Adipocyte (in vitro differentiated cells): ENCODE data around the gene UQCRHL.
A peak's percentile ranks its signal among the peaks of the same experiment; 100 is the strongest.
"Not testable (repeated sequence)": the region's sequence is repeated elsewhere in the genome, so short reads cannot be mapped to it uniquely, and the experiment has no call there.

ENCODE experiments used
- DNase-seq: peaks from one replicate; pipeline ENCODE4 v3.0.0-alpha.2; 2015; ENCODE audit warnings: low read depth
- H3K27me3 ChIP-seq: replicated peaks from 2 replicates; pipeline ENCODE4 v1.7.0; 2013; ENCODE audit warnings: mild to moderate bottlenecking, low read length, moderate library complexity; ENCODE audit not compliant: control insufficient read depth, insufficient read depth
- H3K36me3 ChIP-seq: 2 replicates; pipeline ENCODE4 v1.7.0; 2013; ENCODE audit warnings: low read length, mild to moderate bottlenecking, moderate library complexity; ENCODE audit not compliant: control insufficient read depth, insufficient read depth, severe bottlenecking
- H3K4me1 ChIP-seq: 2 replicates; pipeline ENCODE4 v1.7.0; 2013; ENCODE audit warnings: mild to moderate bottlenecking, low read length, moderate library complexity; ENCODE audit not compliant: control insufficient read depth, insufficient read depth
- H3K4me3 ChIP-seq: 2 replicates; pipeline ENCODE4 v1.7.0; 2013; ENCODE audit warnings: mild to moderate bottlenecking, low read length, moderate library complexity
- H3K9ac ChIP-seq: 2 replicates; pipeline ENCODE4 v1.7.0; 2013; ENCODE audit warnings: mild to moderate bottlenecking, low read length, moderate library complexity
- H3K9me3 ChIP-seq: 2 replicates; pipeline ENCODE4 v1.7.0; 2013; ENCODE audit warnings: mild to moderate bottlenecking, low read length, moderate library complexity; ENCODE audit not compliant: control insufficient read depth

UQCRHL gene

DNA sequence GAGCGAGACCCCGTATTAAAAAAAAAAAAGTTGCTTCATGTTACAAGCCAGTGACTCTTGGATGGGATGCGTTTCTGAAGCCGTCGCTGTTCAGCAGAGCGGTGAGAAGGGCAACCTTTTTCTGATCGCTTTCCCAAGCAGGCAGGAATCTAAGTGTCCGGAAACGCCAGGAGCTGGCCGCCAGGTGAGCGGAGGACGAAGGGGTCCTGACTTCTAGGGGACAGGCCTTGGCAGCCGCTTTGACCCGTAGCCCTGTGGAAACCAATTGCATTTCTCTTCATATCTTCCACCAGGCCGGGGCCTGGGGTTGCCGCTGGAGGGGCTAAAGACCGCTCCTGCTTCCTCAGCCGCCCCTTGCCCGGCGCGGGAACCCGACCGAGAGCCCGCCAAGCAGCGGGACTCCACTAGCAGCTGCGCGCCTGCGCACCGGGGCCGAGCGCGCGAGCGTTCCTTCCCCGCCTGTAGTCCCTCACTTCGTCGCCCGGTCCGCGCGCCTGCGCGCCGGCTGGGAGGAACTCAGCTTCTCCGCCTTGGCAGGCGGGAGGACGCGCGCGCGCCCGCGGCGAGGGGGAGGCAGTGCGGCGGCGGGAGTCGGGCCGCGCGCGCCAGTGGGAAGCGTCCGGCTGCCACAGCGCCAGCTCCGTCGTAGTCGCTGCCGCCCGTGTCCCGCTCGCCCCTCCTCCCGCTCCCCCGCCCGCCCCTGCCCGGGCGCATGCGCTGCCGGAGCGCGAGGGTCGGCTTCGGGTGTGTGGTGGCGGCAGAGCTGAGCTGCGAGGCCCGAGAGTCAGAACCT is 39.8 kb upstream of the UQCRHL start, which contains the start of gene SPEN:
SPEN (plus strand) TSS at position 608 of the 793 bp plus-strand sequence. CDS start 361 bp downstream, outside the sequence.
- peak within 1 kb of the TSS; percentile 95 for H3K4me3 ChIP-seq
- no peaks in the 10 kb centered on the region for H3K9me3 ChIP-seq
- H3K27me3 ChIP-seq, result no peaks in the 10 kb centered on the region
- H3K36me3 ChIP-seq, result no peaks in the 10 kb centered on the region
- H3K4me1 ChIP-seq, result peaks cover 37% of the 10 kb centered on the region
- H3K9ac ChIP-seq, result peak within 1 kb of the TSS; percentile 98
- peak; percentile 99 for DNase-seq

DNA sequence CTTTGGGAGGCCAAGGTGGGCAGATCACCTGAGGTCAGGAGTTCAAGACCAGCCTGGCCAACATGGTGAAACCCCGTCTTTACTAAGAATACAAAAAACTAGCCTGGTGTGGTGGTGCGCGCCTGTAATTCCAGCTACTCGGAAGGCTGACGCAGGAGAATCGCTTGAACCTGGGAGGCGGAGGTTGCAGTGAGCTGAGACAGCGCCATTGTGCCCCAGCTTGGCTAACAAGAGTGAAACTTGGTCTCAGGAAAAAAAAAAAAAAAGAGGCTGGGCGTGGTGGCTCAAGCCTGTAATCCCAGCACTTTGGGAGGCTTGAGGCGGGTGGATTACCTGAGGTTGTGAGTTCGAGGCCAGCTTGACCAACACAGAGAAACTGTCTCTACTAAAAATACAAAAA is 38.6 kb upstream of the UQCRHL start:
- not testable (repeated sequence) for H3K4me3 ChIP-seq, H3K9me3 ChIP-seq, DNase-seq, H3K36me3 ChIP-seq, H3K27me3 ChIP-seq, H3K9ac ChIP-seq
- H3K4me1 ChIP-seq, result peaks cover 26% of the 10 kb centered on the region

DNA sequence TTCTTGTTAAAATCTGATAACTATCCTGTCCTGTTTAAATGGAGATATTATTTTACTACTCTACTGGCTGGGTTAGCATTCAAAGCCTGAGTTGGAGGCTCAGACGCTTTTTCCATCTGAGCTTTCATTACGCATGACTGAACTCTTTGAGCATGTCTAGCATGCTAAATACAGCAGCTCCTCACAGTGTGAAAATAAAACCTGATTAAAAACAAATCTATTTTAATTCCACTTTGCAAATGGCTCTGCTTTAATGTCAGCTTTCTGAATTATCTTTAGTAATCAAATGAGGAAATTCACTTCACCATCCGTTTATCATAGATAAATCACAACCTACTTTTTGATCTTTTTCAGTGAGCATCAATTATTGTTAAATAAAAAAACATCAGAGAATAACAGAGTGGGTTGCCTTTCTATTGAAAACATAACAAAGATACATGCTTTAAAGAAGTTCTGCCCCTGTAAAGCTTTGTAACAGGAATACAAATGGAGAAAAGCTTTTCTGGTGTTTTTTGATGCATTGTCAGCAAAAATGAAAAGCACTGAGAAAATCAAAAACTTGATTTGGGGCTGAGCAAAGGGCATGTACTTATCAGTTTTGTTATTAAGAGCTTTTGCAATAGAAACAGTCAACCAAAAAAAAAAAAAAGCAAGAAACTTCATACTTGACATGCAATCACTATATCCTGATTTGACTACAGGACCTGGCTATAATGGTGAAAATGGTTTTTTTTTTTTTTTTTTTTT is 36.5 kb upstream of the UQCRHL start:
- Histone ChIP-seq H3K27me3 (no peaks in the 10 kb centered on the region), H3K4me3 (no peak overlapping the region), H3K4me1 (peaks cover 13% of the 10 kb centered on the region), H3K36me3 (no peaks in the 10 kb centered on the region), H3K9me3 (no peaks in the 10 kb centered on the region), H3K9ac (no peak overlapping the region)
- DNase-seq, result no peak

DNA sequence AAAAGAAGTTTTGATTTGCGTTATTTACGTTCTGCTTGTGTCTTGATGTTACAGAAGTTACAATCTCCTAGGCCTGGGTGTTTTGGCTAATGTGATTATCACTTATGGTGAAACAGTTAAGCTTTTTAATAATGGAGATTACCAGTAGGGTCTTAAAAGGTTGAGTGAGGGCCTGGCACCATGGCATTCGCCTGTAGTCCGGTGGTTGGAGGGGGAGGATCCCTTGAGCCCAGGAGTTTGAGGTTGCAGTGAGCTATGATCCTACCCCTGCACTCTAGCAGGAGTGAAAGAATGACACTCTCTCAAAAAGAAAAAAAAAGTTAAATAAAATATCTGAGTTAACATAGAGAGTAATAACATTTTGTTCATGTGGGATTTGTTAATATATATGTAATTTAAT is 31.3 kb upstream of the UQCRHL start:
- H3K9me3 ChIP-seq, result no peaks in the 10 kb centered on the region
- H3K9ac ChIP-seq, result no peak overlapping the region
- H3K27me3 ChIP-seq, result no peaks in the 10 kb centered on the region
- no peaks in the 10 kb centered on the region for H3K36me3 ChIP-seq
- DNase-seq, result no peak
- H3K4me3 ChIP-seq, result no peak overlapping the region
- peaks cover 1% of the 10 kb centered on the region for H3K4me1 ChIP-seq

DNA sequence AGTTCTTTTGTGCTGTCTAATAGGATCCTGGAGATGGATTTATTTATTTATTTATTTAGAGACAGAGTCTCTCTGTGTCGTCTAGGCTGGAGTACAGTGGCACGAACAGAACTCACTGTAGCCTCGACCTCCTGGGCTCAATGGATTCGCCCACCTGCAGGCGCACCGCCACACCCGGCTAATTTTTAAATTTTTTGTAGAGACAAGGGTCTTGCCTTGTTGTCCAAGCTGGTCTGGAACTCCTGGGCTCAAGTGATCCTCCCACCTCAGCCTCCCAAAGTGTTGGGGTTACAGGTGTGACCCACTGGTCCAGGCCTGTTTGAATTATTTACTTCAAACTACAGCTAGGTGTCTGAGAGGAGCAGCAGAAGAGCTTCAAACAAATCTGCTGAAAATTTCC is 30.5 kb upstream of the UQCRHL start:
- DNase-seq, result no peak
- H3K9ac ChIP-seq, result no peak overlapping the region
- H3K27me3 ChIP-seq, result no peaks in the 10 kb centered on the region
- no peaks in the 10 kb centered on the region for H3K36me3 ChIP-seq
- H3K4me1 ChIP-seq, result peaks cover 8% of the 10 kb centered on the region
- H3K9me3 ChIP-seq, result no peaks in the 10 kb centered on the region
- no peak overlapping the region for H3K4me3 ChIP-seq

DNA sequence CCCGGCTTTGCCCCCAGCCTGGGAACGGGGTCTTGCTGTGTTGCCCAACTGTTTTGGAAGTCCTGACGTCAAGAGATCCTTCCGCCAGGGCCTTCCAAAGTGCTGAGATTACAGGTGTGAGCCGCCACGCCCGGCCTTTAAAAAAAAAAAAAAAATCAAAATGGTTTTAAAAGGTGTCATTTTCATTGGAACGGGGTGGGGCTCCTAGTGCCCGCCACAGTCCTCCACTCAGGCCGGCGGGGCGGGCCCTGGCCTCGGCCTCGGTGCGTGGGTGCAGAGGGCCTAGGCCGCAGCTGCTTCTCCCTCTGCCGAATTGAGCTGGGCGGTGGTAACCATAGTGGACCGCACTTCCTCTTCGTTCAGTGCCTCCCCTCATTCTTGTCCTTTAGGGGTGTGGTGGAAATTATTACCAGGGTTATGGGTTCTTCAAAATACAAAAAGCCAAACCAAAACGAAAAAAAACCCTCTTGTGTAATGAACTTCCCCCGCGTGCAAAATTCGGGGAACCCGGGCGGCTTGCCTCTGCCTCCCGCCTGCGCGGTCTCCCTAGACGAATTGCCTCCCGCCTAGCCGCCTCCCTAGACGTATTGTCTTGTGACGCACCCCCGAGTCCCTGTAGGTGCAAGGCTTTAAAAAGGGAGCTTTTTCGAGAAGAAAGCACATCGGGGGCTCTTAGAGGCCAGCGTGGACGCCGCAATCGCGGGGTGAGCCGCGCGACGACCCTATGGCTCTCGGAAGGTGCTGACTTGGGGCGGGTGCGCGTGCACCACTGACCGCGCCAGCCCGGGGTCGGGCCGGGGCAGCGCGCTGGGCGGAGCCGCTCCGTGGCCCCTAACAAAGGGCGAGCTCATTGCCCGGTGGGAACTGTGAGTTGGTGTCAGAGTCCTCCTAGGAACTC is 29.6 kb upstream of the UQCRHL start:
- H3K27me3 ChIP-seq, result no peaks in the 10 kb centered on the region
- peak overlapping the region; percentile 92 for H3K4me3 ChIP-seq
- no peaks in the 10 kb centered on the region for H3K36me3 ChIP-seq
- no peak for DNase-seq
- H3K4me1 ChIP-seq, result peaks cover 15% of the 10 kb centered on the region
- H3K9ac ChIP-seq, result peak overlapping the region; percentile 95
- no peaks in the 10 kb centered on the region for H3K9me3 ChIP-seq

DNA sequence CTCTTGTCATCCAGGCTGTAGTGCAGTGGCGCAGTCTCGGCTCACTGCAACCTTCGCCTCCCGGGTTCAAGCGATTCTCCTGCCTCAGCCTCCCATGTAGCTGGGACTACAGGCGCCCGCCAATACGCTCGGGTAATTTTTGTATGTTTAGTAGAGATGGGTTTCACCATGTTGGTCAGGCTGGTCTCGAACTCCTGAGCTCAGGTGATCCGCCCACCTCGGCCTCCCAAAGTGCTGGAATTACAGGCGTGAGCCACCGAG is 29.0 kb upstream of the UQCRHL start:
- Histone ChIP-seq H3K4me1 (peaks cover 20% of the 10 kb centered on the region), H3K4me3 (peak overlapping the region; percentile 92), H3K9ac (peak overlapping the region; percentile 95)
- H3K27me3 ChIP-seq, H3K9me3 ChIP-seq, H3K36me3 ChIP-seq, DNase-seq: not testable (repeated sequence)

DNA sequence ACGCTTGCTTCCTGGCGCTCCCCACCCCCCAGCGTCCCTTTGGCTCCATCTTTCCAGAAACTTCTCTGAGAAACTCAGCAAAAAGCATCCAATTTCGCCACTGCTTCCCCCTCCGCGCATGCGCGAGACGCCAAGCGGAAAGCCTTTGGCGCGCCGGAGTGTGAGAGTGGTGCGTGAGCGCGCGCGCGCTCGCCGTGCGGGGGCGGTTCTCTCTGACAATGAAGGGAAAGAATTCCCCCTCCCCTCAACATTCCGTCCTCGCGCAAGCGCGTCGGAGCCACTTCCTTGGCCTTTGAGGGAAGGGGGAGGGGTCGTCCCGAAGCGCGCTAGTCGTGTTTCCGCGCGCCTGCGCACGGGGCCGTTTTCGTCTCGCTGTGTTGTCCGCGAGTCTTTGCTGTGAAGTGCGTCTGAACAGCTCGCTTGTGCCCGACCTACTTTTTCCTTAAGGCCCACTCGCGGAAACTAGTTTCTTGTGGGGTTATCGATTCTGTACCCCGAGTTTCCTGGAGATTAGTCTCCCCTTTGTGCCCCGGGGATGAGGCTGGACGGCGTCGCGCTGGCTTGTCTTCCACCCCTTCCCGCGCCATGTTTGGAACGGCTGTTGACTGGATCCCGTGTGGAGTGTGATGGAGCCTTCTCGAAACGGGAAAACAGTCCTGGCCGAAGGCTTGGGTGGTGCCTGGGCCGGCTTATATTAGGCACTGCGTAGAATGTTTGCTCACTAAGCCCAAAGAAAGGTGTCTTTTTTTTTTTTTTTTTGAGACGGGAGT is 28.5 kb upstream of the UQCRHL start:
- DNase-seq, result peak; percentile 100
- peaks cover 20% of the 10 kb centered on the region for H3K4me1 ChIP-seq
- H3K9me3 ChIP-seq, result no peaks in the 10 kb centered on the region
- no peaks in the 10 kb centered on the region for H3K27me3 ChIP-seq
- no peaks in the 10 kb centered on the region for H3K36me3 ChIP-seq
- peak overlapping the region; percentile 92 for H3K4me3 ChIP-seq
- H3K9ac ChIP-seq, result peak overlapping the region; percentile 98

DNA sequence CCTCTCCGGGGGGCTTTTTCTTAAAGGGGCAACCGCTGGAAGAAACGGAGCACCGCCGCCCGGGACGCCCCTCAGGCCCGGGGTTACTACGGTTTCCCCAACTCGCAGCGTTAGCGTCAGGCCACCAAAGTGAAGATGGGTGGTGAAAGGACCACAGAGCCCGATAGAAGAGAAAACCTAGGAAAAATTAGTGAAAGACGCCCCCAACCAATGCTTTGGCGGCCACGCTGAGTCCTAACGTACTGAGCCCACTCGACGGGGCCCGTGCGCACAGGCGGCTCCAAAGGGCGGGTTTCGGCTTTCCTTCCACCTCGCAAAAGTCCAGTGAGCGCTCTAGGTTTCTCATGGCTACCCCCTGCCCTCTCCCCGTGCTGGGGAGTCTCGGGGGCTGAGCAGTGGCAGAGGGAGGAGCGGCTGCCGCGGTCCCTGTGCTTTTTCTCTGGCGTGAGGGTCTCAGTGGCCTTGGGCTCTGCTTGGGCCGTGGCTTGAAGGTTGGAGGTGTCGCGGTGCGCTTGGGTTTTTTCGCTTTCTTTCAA is 27.8 kb upstream of the UQCRHL start:
- Histone ChIP-seq H3K4me1 (peaks cover 20% of the 10 kb centered on the region), H3K4me3 (peak overlapping the region; percentile 92), H3K9ac (peak overlapping the region; percentile 98), H3K27me3 (no peaks in the 10 kb centered on the region), H3K9me3 (no peaks in the 10 kb centered on the region), H3K36me3 (no peaks in the 10 kb centered on the region)
- no peak for DNase-seq

DNA sequence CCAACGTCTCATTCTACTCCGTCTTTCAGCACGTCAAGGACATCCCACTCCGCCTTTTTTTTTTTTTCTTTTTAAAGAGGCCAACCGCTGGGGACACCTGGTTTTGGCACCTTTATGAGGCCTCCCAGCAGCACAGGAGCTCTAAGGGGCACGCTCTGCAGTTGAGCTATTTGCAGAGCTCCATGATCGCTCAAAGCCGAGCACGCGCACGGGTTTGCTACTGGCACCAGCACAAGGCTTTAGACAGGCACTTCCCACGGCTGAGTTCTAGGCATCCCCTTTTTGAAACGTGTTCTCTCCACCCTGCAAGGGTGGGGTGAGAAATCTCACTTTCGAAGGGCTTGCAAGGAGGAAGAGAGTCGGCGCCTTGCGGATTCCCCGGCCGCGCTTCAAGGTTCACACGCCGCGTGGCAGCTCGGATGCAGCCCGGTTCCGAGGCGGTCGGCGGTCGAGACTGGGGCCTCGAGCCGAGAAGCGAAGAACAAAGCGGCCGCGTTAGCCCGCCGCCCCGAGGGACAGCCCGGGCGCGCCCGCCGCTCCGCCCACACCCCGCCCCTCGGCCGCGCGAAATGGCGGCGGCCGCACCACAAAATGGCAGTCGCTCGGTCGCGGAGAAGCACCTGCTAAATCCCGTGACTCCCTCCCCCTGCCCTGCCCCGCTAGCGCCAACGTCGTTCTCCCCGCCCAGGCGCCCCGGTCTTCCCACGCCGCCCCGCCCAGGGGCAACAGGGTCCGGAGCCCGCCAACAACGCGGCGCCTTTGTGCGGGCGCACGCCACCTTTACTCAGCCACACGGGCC is 27.2 kb upstream of the UQCRHL start:
- DNase-seq, result peak; percentile 93
- Histone ChIP-seq H3K9me3 (no peaks in the 10 kb centered on the region), H3K4me1 (peaks cover 20% of the 10 kb centered on the region), H3K9ac (peak overlapping the region; percentile 98), H3K36me3 (no peaks in the 10 kb centered on the region), H3K4me3 (peak overlapping the region; percentile 92), H3K27me3 (no peaks in the 10 kb centered on the region)
